Mesothelial cell of epicardium (in vitro differentiated cells): ENCODE measurements around the gene ALG12. TPM values are rescaled to one million over a fixed set of nuclear protein-coding genes. Genes with fewer than 3 reads are reported as not detected.

Experiments used
- DNase-seq, 2 experiments: peaks; one replicate each; pipeline ENCODE4 v3.0.0; 2021; ENCODE audit warnings: low spot score in 2 of 2; ENCODE audit not compliant: unreplicated experiment in 2 of 2
- H3K27ac Mint-ChIP-seq: 2 replicates; pipeline ENCODE4 v1.8.0; 2021; ENCODE audit warnings: mixed read lengths
- H3K27me3 Mint-ChIP-seq: 2 replicates; pipeline ENCODE4 v1.8.0; 2021; ENCODE audit warnings: low read depth, mixed read lengths
- H3K36me3 Mint-ChIP-seq: 2 replicates; pipeline ENCODE4 v1.8.0; 2021; ENCODE audit warnings: mixed read lengths
- H3K4me1 Mint-ChIP-seq: 2 replicates; pipeline ENCODE4 v1.8.0; 2021; ENCODE audit warnings: mixed read lengths
- H3K4me3 Mint-ChIP-seq: 2 replicates; pipeline ENCODE4 v1.8.0; 2021; ENCODE audit warnings: mild to moderate bottlenecking, moderate library complexity, mixed read lengths
- H3K9me3 Mint-ChIP-seq: 2 replicates; pipeline ENCODE4 v1.8.0; 2021; ENCODE audit warnings: mixed read lengths
- total RNA-seq: library from RNA; stranded (reverse); gene quantifications from 3 replicates; pipeline ENCODE4 v1.2.1, GENCODE V29; 2021
- TF ChIP-seq, protein P1 (sequence below): fragments of 200-600 bp; sonication (generic); IDR thresholded peaks from one replicate; pipeline ENCODE4 v1.5.0; 2021; ENCODE audit warnings: antibody characterized with exemption; ENCODE audit not compliant: unreplicated experiment

The ALG12 gene
- total RNA-seq, 1 donor from 2014 or later = 26.4 TPM

DNA sequence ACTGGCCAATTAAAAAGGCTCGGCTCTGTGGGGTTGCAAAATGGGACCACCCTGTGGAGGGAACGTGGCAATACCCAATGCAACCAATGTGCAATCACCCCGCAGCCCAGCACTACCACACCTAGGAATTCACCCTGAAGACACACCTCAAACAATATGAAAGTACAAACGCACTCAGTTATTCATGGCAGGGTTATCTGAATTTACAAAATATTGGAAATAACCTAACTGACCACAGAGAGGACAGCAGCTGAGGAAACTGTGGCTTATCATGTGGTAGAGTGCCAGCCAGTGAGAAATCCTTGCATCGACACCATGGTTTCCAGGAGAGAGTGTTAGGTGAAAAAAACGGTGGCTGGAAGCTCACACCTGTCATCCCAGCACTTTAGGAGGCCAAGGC, 18.7 kb downstream of the ALG12 start:
- no peaks in the 10 kb centered on the region for H3K4me1 Mint-ChIP-seq
- DNase-seq = no peak
- no peak overlapping the region for H3K27ac Mint-ChIP-seq
- peaks cover 51% of the 10 kb centered on the region for H3K36me3 Mint-ChIP-seq
- H3K27me3 Mint-ChIP-seq = no peaks in the 10 kb centered on the region
- H3K9me3 Mint-ChIP-seq = peaks cover 13% of the 10 kb centered on the region
- TF ChIP-seq, protein P1, sequence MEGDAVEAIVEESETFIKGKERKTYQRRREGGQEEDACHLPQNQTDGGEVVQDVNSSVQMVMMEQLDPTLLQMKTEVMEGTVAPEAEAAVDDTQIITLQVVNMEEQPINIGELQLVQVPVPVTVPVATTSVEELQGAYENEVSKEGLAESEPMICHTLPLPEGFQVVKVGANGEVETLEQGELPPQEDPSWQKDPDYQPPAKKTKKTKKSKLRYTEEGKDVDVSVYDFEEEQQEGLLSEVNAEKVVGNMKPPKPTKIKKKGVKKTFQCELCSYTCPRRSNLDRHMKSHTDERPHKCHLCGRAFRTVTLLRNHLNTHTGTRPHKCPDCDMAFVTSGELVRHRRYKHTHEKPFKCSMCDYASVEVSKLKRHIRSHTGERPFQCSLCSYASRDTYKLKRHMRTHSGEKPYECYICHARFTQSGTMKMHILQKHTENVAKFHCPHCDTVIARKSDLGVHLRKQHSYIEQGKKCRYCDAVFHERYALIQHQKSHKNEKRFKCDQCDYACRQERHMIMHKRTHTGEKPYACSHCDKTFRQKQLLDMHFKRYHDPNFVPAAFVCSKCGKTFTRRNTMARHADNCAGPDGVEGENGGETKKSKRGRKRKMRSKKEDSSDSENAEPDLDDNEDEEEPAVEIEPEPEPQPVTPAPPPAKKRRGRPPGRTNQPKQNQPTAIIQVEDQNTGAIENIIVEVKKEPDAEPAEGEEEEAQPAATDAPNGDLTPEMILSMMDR = no peak
- no peak overlapping the region for H3K4me3 Mint-ChIP-seq

DNA sequence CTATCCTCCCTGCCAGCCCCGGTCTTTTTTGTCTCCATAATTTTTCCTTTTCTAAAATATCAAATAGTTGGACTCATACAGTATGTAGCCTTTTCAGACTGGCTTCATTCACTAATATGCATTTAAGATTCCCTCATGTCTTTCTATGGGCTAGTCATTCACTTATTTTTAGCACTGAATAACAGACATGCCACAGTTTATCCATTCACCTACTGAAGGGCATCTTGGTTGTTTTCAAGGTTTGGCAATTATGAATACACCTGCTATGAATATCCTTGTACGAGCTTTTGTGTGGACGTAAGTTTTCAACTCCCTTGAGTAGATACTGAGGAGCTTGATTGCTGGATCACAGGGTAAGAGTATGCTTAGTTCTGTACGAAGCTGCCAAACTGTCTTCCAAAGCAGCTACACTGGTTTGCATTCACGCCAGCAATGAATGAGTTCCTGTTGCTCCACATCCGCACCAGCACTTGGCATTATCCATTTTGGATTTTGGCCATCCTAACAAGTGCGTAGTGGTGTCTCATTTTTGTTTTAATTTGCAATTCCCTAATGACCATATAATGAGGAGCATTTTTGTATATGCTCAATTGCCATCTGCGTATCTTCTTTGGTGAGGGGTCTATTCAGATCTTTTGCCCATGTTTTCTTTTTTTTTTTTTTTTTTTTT, 21.1 kb downstream of the ALG12 start:
- H3K4me3 Mint-ChIP-seq = no peak overlapping the region
- H3K9me3 Mint-ChIP-seq = peaks cover 30% of the 10 kb centered on the region
- H3K4me1 Mint-ChIP-seq = no peaks in the 10 kb centered on the region
- DNase-seq = no peak
- peaks cover 68% of the 10 kb centered on the region for H3K36me3 Mint-ChIP-seq
- no peaks in the 10 kb centered on the region for H3K27me3 Mint-ChIP-seq
- TF ChIP-seq, protein P1 = no peak
- H3K27ac Mint-ChIP-seq = no peak overlapping the region

DNA sequence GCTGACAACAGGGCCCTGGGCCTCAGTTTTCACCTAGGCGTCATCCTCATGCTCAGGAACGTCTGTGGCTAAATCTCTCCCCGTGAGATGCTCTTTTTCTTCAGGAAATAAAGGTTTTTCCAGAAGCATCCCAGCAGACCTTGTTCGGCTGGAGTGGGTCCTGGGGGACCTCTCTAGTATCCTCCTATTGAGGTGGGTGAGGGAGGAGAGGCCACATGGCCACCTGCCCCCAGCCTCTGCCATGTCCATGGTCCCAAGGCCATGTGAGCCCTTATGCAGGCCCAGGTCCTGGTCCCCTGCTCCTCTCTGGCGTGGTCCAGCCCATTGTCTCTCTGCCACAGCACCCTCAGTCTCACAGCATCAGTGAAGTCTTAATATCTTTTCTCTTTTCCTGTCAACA, 22.0 kb downstream of the ALG12 start:
- Mint-ChIP-seq H3K9me3 (peaks cover 36% of the 10 kb centered on the region), H3K4me1 (no peaks in the 10 kb centered on the region), H3K4me3 (no peak overlapping the region), H3K27me3 (no peaks in the 10 kb centered on the region), H3K27ac (no peak overlapping the region), H3K36me3 (peaks cover 65% of the 10 kb centered on the region)
- no peak for DNase-seq
- TF ChIP-seq, protein P1 = no peak

DNA sequence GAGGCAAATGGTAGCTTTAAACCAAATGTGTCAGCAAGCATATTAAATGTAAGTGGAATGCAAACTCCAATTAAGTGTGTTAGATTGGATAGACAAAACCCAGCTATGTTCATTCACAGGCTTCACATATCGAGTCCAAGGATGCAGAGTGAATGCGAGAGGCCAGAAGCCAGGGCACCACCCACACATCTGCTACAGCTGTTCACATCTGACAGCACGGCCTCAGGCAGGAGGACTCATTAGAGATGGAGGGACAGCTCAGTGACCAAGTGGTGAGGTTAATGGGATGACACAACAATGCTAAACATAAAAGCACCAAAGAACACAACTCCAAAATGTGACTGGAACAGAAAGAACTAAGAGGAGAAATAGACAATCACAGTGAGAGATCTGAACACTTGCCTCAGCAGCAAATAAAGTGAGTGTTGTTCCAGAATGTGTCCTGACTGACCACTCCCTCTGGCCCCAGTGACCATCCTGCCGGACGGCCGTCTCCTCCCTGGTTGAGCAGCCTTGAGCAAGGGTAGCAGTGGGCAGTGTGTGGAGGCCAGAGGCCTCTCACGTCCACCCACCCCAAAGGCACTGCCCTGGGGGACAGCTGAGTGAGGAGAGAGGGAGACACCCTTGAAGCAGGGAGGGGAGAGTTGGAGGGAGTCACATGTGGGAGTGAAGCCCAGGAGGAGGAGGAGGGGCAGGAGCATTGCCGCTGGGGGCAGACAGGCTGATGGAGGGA, 23.8 kb downstream of the ALG12 start:
- DNase-seq = no peak
- H3K27ac Mint-ChIP-seq = no peak overlapping the region
- H3K4me1 Mint-ChIP-seq = no peaks in the 10 kb centered on the region
- peaks cover 69% of the 10 kb centered on the region for H3K36me3 Mint-ChIP-seq
- peaks cover 38% of the 10 kb centered on the region for H3K9me3 Mint-ChIP-seq
- TF ChIP-seq, protein P1 = no peak
- H3K4me3 Mint-ChIP-seq = no peak overlapping the region
- H3K27me3 Mint-ChIP-seq = no peaks in the 10 kb centered on the region

DNA sequence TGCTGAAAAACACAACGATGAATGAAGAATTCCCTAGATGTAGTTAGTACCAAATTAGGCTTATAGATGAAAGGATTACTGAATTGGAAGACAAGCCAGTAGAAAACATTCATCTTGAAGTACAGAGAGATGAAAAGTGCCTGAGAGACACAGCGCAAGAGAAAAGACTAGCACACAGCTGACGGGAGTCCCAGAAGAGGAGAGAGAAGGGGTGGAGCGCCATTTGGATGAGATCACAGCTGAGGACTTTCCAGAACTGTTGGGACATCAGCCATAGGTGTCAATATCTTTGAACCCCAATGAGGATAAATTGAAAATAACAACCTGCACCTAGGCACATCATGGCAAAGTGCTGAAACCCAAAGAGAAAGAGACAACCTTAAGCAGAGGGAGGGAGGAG, 25.2 kb downstream of the ALG12 start:
- Mint-ChIP-seq H3K4me1 (no peaks in the 10 kb centered on the region), H3K4me3 (no peak overlapping the region), H3K36me3 (peaks cover 76% of the 10 kb centered on the region), H3K27ac (no peak overlapping the region), H3K27me3 (no peaks in the 10 kb centered on the region), H3K9me3 (peaks cover 46% of the 10 kb centered on the region)
- TF ChIP-seq, protein P1 = no peak
- no peak for DNase-seq
